H1 (cell line): Measurements from ENCODE around the gene RRM2. TPM values are rescaled to one million over a fixed set of nuclear protein-coding genes. Genes with fewer than 3 reads are reported as not detected.

Experiments used
- CTCF ChIA-PET: fragments of 300-600 bp; sonication (Branson Sonifier 250); formaldehyde crosslinking; loops from one replicate; lab custom pipeline; 2021; ENCODE audit not compliant: partially characterized antibody; lab: Charles Lee
- POLR2A ChIA-PET: fragments of 300-600 bp; sonication (Branson Sonifier 250); formaldehyde crosslinking; loops from one replicate; lab custom pipeline; 2021; ENCODE audit warnings: inconsistent platforms; ENCODE audit not compliant: partially characterized antibody; lab: Charles Lee
- DNase-seq, 2 experiments: peaks; one replicate each; pipeline versions ENCODE4 v3.0.0 to v3.0.0-alpha.2; 2010 to 2022; ENCODE audit warnings: low spot score in 2 of 2, low read depth in 1 of 2, mixed read lengths in 1 of 2
- FAIRE-seq: peaks from 2 replicates; lab custom pipeline; 2011; peaks lifted over from hg19 to GRCh38; lab: Jason Lieb, UNC
- H2AFZ ChIP-seq: 2 replicates; pipeline ENCODE4 v1.8.1; 2012; ENCODE audit warnings: low read length, inconsistent platforms
- H2AK5ac ChIP-seq: 2 replicates; pipeline ENCODE4 v1.6.1; 2013; ENCODE audit warnings: low read depth, low read length
- H2BK120ac ChIP-seq: replicated peaks from 2 replicates; pipeline ENCODE3; 2013; ENCODE audit warnings: low read depth, low read length, inconsistent platforms
- H2BK12ac ChIP-seq: 2 replicates; pipeline ENCODE4 v1.6.1; 2013; ENCODE audit warnings: low read depth, low read length
- H2BK15ac ChIP-seq: 2 replicates; pipeline ENCODE4 v1.6.1; 2013; ENCODE audit warnings: low read length
- H2BK20ac ChIP-seq: 2 replicates; pipeline ENCODE4 v1.6.1; 2013; ENCODE audit warnings: low read length
- H2BK5ac ChIP-seq: 2 replicates; pipeline ENCODE4 v1.6.1; 2013; ENCODE audit warnings: low read depth, low read length
- H3K14ac ChIP-seq: 2 replicates; pipeline ENCODE4 v1.6.1; 2013; ENCODE audit warnings: inconsistent platforms; ENCODE audit not compliant: insufficient read length
- H3K18ac ChIP-seq: 2 replicates; pipeline ENCODE4 v1.6.1; 2013; ENCODE audit warnings: low read length; ENCODE audit errors: extremely low read depth
- H3K23ac ChIP-seq: 2 replicates; pipeline ENCODE4 v1.6.1; 2013; ENCODE audit warnings: inconsistent platforms; ENCODE audit not compliant: insufficient read length
- H3K23me2 ChIP-seq: 2 replicates; pipeline ENCODE4 v1.6.1; 2013; ENCODE audit warnings: low read depth, low read length
- H3K27ac ChIP-seq: 2 replicates; pipeline ENCODE4 v1.6.1; 2011; ENCODE audit warnings: low read depth, low read length, inconsistent platforms
- H3K27me3 ChIP-seq, 4 experiments: replicated peaks in 1 of 4; 1 replicate in 1 of 4; 2 replicates in 3 of 4; pipeline versions ENCODE4 v1.6.1 to v1.8.1; 2011 to 2013; ENCODE audit warnings: low read length in 3 of 4, mild to moderate bottlenecking in 3 of 4, inconsistent platforms in 2 of 4, mixed read lengths in 2 of 4, moderate library complexity in 1 of 4; ENCODE audit not compliant: control insufficient read depth in 3 of 4, insufficient read depth in 3 of 4; ENCODE audit errors: extremely low read depth in 1 of 4
- H3K36me3 ChIP-seq, 4 experiments: 2 replicates each; pipeline versions ENCODE4 v1.6.1 to v1.8.1; 2011 to 2013; ENCODE audit warnings: mild to moderate bottlenecking in 4 of 4, low read length in 3 of 4, moderate library complexity in 2 of 4, control low read depth in 1 of 4, inconsistent platforms in 1 of 4; ENCODE audit not compliant: insufficient read depth in 4 of 4, control insufficient read depth in 2 of 4
- H3K4ac ChIP-seq: replicated peaks from 2 replicates; pipeline ENCODE3; 2013; ENCODE audit warnings: low read length, low read depth, mixed read lengths, inconsistent platforms; ENCODE audit not compliant: insufficient read length
- H3K4me1 ChIP-seq, 4 experiments: replicated peaks in 1 of 4; 1 replicate in 1 of 4; 2 replicates in 3 of 4; pipeline versions ENCODE4 v1.6.1 to v1.8.1; 2011 to 2013; ENCODE audit warnings: low read length in 3 of 4, inconsistent platforms in 2 of 4, mixed read lengths in 1 of 4; ENCODE audit not compliant: insufficient read depth in 4 of 4, control insufficient read depth in 3 of 4
- H3K4me2 ChIP-seq, 2 experiments: 2 replicates each; pipeline versions ENCODE4 v1.6.1 to v1.8.1; 2011 to 2013; ENCODE audit warnings: low read depth in 2 of 2, low read length in 2 of 2, control low read depth in 1 of 2, inconsistent platforms in 1 of 2, mild to moderate bottlenecking in 1 of 2; ENCODE audit not compliant: insufficient read depth in 1 of 2
- H3K4me3 ChIP-seq, 4 experiments: fragments of 200-600, 300-600 bp in 1 of 4; sonication (generic), shearing (Covaris generic), sonication (Bioruptor Twin) in 1 of 4; 2 replicates each; pipeline versions ENCODE4 v1.5.1 to v1.8.1; 2011 to 2016; ENCODE audit warnings: low read length in 4 of 4, low read depth in 3 of 4, control low read depth in 2 of 4, inconsistent platforms in 2 of 4, mild to moderate bottlenecking in 2 of 4, mixed read lengths in 1 of 4, moderate library complexity in 1 of 4; ENCODE audit not compliant: insufficient read depth in 2 of 4; ENCODE audit errors: extremely low read depth in 1 of 4
- H3K56ac ChIP-seq: replicated peaks from 2 replicates; pipeline ENCODE3; 2013; ENCODE audit warnings: low read depth, mild to moderate bottlenecking, mixed read lengths, low read length, inconsistent platforms; ENCODE audit not compliant: insufficient read length
- H3K79me1 ChIP-seq: 2 replicates; pipeline ENCODE4 v1.6.1; 2013; ENCODE audit warnings: low read depth, low read length, control low read depth
- H3K79me2 ChIP-seq, 2 experiments: 2 replicates each; pipeline versions ENCODE4 v1.6.1 to v1.8.1; 2012 to 2013; ENCODE audit warnings: low read length in 2 of 2, mild to moderate bottlenecking in 2 of 2, inconsistent platforms in 1 of 2; ENCODE audit not compliant: insufficient read depth in 2 of 2, control insufficient read depth in 1 of 2
- H3K9ac ChIP-seq, 4 experiments: replicated peaks in 1 of 4; 1 replicate in 1 of 4; 2 replicates in 3 of 4; pipeline versions ENCODE4 v1.6.1 to v1.8.1; 2011 to 2013; ENCODE audit warnings: low read depth in 3 of 4, low read length in 3 of 4, control low read depth in 2 of 4, mild to moderate bottlenecking in 2 of 4, moderate library complexity in 2 of 4, inconsistent platforms in 1 of 4; ENCODE audit errors: extremely low read depth in 1 of 4
- H3K9me3 ChIP-seq, 2 experiments: 2 replicates each; pipeline versions ENCODE4 v1.6.1 to v1.8.1; 2012 to 2013; ENCODE audit warnings: mild to moderate bottlenecking in 2 of 2, moderate library complexity in 2 of 2, control low read depth in 1 of 2, inconsistent platforms in 1 of 2, low read depth in 1 of 2, low read length in 1 of 2, mixed read lengths in 1 of 2; ENCODE audit not compliant: insufficient read depth in 2 of 2
- H4K20me1 ChIP-seq, 2 experiments: replicated peaks in 1 of 2; 2 replicates each; pipeline versions ENCODE3 to v1.8.1; 2011 to 2013; ENCODE audit warnings: inconsistent platforms in 2 of 2, low read length in 2 of 2, mild to moderate bottlenecking in 1 of 2; ENCODE audit not compliant: insufficient read depth in 2 of 2, control insufficient read depth in 1 of 2
- H4K5ac ChIP-seq: 2 replicates; pipeline ENCODE4 v1.6.1; 2013; ENCODE audit warnings: low read length, low read depth, mixed read lengths, inconsistent platforms; ENCODE audit not compliant: insufficient read length
- H4K8ac ChIP-seq: 2 replicates; pipeline ENCODE4 v1.8.0; 2013; ENCODE audit warnings: mild to moderate bottlenecking, moderate library complexity, low read length, inconsistent platforms; ENCODE audit not compliant: insufficient read depth; ENCODE audit errors: extremely low read depth
- H4K91ac ChIP-seq: replicated peaks from 2 replicates; pipeline ENCODE3; 2013; ENCODE audit warnings: low read length, mixed read lengths, inconsistent platforms; ENCODE audit not compliant: insufficient read length
- ASH2L ChIP-seq: fragments of 200-600, 300-600 bp; sonication (generic); IDR thresholded peaks from one replicate; pipeline ENCODE4 v1.7.1; 2017; ENCODE audit warnings: low read length
- CEBPB ChIP-seq: IDR thresholded peaks from 2 replicates; pipeline ENCODE4 v1.6.1; 2012; ENCODE audit warnings: low read depth, low read length
- EGR1 ChIP-seq: IDR thresholded peaks from 2 replicates; pipeline ENCODE4 v1.6.1; 2011; ENCODE audit warnings: low read depth, low read length, borderline replicate concordance
- GTF2F1 ChIP-seq: IDR thresholded peaks from 2 replicates; pipeline ENCODE4 v1.6.1; 2012; ENCODE audit warnings: low read depth, low read length, improper control_type of control experiment, borderline replicate concordance
- HDAC2 ChIP-seq, 2 experiments: fragments of 300-600 bp in 1 of 2; sonication (generic) in 1 of 2; IDR thresholded peaks; 2 replicates each; pipeline ENCODE4 v1.6.1; 2011 to 2012; ENCODE audit warnings: low read depth in 2 of 2, low read length in 2 of 2, mild to moderate bottlenecking in 2 of 2, moderate library complexity in 2 of 2, borderline replicate concordance in 1 of 2, inconsistent platforms in 1 of 2
- HDAC6 ChIP-seq: IDR thresholded peaks from one replicate; pipeline ENCODE4 v1.7.1; 2012; ENCODE audit warnings: low read depth, mild to moderate bottlenecking, inconsistent platforms, low read length, moderate library complexity
- JUND ChIP-seq: IDR thresholded peaks from 2 replicates; pipeline ENCODE4 v1.6.1; 2011; ENCODE audit warnings: mild to moderate bottlenecking, improper control_type of control experiment, low read length
- RNF2 ChIP-seq: fragments of 200-900, 300-1000 bp; sonication (generic); IDR thresholded peaks from 2 replicates; pipeline ENCODE4 v1.7.1; 2016; ENCODE audit warnings: borderline replicate concordance, low read depth, mild to moderate bottlenecking, antibody characterized with exemption, low read length; ENCODE audit not compliant: poor library complexity, severe bottlenecking; ENCODE audit errors: missing control alignments
- SIRT6 ChIP-seq: IDR thresholded peaks from one replicate; pipeline ENCODE4 v1.7.1; 2012; ENCODE audit warnings: low read length, inconsistent platforms
- SP1 ChIP-seq: IDR thresholded peaks from 2 replicates; pipeline ENCODE4 v1.6.1; 2011; ENCODE audit warnings: low read depth, low read length
- SP4 ChIP-seq: IDR thresholded peaks from 2 replicates; pipeline ENCODE4 v1.6.1; 2012; ENCODE audit warnings: low read length, inconsistent platforms
- SRF ChIP-seq: IDR thresholded peaks from 2 replicates; pipeline ENCODE4 v1.6.1; 2011; ENCODE audit warnings: mild to moderate bottlenecking, low read depth, low read length, moderate library complexity
- SUZ12 ChIP-seq: fragments of 200-600 bp; sonication (generic); IDR thresholded peaks from 2 replicates; pipeline ENCODE4 v1.6.1; 2012; ENCODE audit warnings: mild to moderate bottlenecking, inconsistent platforms, low read length, moderate library complexity, mixed read lengths
- TAF7 ChIP-seq: optimal IDR thresholded peaks from 2 replicates; pipeline ENCODE3; 2011; ENCODE audit warnings: low read depth, mild to moderate bottlenecking, inconsistent platforms, low read length, moderate library complexity, borderline replicate concordance
- TBP ChIP-seq: IDR thresholded peaks from 2 replicates; pipeline ENCODE4 v1.6.1; 2011; ENCODE audit warnings: low read depth, low read length, improper control_type of control experiment
- ZNF274 ChIP-seq: IDR thresholded peaks from 2 replicates; pipeline ENCODE4 v1.7.0; 2012; ENCODE audit warnings: low read length, borderline replicate concordance; ENCODE audit errors: extremely low read depth
- WGBS, 2 experiments: shearing (Covaris generic) in 1 of 2; methylation state at CpG; one replicate each; pipeline versions ENCODE4 v1.1.6 to v1.1.7; 2013 to 2015; ENCODE audit warnings: low lambda C conversion rate in 2 of 2, mixed read lengths in 2 of 2, inconsistent platforms in 1 of 2, low coverage in 1 of 2, missing lambda C conversion rate in 1 of 2; ENCODE audit not compliant: insufficient replicate concordance in 2 of 2, insufficient coverage in 1 of 2, insufficient read length in 1 of 2; ENCODE audit errors: extremely low coverage in 1 of 2, missing lambda C conversion rate in 1 of 2; 5-methylcytosine and 5-hydroxymethylcytosine counted together
- polyA plus RNA-seq, 7 experiments: library from polyadenylated mRNA; depleted of rRNA in 3 of 7; stranded (reverse) in 5 of 7; unstranded in 2 of 7; fragments of >200 nt in 5 of 7; fragments of 200-250 nt in 2 of 7; gene quantifications; 1 replicate in 5 of 7; 2 replicates in 1 of 7; 4 replicates in 1 of 7; pipeline versions ENCODE4 v1.2.1 to v1.2.3, GENCODE V29; 2011 to 2013; ENCODE audit warnings: missing spikeins in 2 of 7, mixed read lengths in 2 of 7
- total RNA-seq: library from RNA; stranded (reverse); fragmentation: NEBNext Ultra II Directional; extraction: Animal tissue kit (Norgen Biotek cat#: 25700); gene quantifications from 2 replicates; pipeline ENCODE4 v1.2.1, GENCODE V29; 2021

Gene RRM2
- total and polyA plus RNA-seq, 2 of the 8 experiments (the other 6 are each of a cell fraction or from before 2014, with no cell fraction given): 37.7 to 215 TPM

DNA sequence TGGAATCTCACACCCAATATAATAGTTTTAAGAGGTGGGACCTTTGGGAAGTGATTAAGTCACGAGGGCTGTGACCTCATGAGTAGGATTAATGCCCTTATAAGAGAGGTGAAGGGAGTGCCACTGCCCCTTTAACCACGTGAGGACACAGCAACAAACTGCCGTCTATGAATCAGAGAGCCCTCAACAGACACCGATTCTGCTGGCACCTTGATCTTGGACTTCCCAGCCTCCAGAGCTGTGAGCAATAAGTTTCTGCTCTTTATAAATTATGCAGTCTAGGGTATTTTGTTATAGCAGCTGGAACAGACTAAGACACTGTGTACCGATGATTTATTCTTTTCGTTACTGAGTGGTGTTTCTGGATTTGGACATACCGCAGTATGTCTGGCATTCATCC lies 56.2 kb downstream of the RRM2 start:
- ChIA-PET CTCF (interaction anchor here (1.7 kb wide), 2 partner anchors 10 kb away, joined by 6 to 9 read pairs; no protein-coding TSS in a partner anchor), POLR2A (no interaction called here)
- Histone ChIP-seq H4K5ac (no peak overlapping the region), H2BK120ac (no peak overlapping the region), H2BK5ac (no peak overlapping the region), H2AK5ac (no peak overlapping the region), H2BK12ac (no peak overlapping the region), H4K8ac (no peak overlapping the region), H3K4ac (no peak overlapping the region), H3K23ac (no peak overlapping the region), H3K79me1 (no peaks in the 10 kb centered on the region), H4K91ac (no peak overlapping the region), H3K4me3 (no peak overlapping the region), H3K4me2 (no peak overlapping the region), H3K18ac (no peak overlapping the region), H4K20me1 (peaks cover 0 to 2% of the 10 kb centered on the region in 2 experiments), H3K27ac (no peak overlapping the region), H3K27me3 (no peaks in the 10 kb centered on the region), H3K4me1 (no peaks in the 10 kb centered on the region), H3K9me3 (no peaks in the 10 kb centered on the region), H2BK15ac (no peak overlapping the region), H3K9ac (no peak overlapping the region), H3K56ac (no peak overlapping the region), H3K14ac (no peak overlapping the region), H3K23me2 (no peaks in the 10 kb centered on the region), H3K36me3 (no peaks in the 10 kb centered on the region), H3K79me2 (no peaks in the 10 kb centered on the region), H2BK20ac (no peak overlapping the region), H2AFZ (no peak overlapping the region)
- no peak for FAIRE-seq
- 83% methylated on average over 7 of the region's 7 CpGs; no CpG with 5 or more reads in 1 of the 2 experiments for WGBS, 2 experiments
- no peak for DNase-seq
- TF ChIP-seq SUZ12 (no peak), GTF2F1 (no peak), JUND (no peak), TBP (no peak), CEBPB (no peak), ZNF274 (no peak), SP1 (no peak), HDAC6 (no peak), SIRT6 (no peak), SP4 (no peak), EGR1 (no peak), RNF2 (no peak), ASH2L (no peak), SRF (no peak), HDAC2 (IDR thresholded peaks at IDR 0.05; ENCODE audit: borderline replicate concordance in 1 of 2, low read depth in 2 of 2, low read length in 2 of 2) (no peak), TAF7 (no peak)
